ENCODE data around the gene RDH8.

The RDH8 gene

DNA sequence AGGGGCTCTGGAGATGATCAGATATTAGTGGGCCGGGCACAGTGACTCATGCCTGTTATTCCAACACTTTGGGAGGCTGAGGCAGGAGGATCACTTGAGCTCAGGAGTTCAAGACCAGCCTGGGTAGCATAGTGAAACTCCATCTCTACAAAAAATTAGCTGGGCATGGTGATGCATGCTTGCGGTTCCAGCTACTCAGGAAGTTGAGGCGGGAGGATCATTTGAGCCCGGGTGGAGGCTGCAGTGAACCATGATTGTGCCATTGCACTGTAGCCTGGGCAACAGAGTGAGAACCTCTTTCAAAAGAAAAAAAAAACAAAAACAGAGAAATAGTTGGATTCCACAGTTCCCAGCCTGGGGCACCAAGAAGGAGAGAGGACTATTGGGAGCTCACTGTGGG lies 54.9 kb downstream of the RDH8 start:
- TF ChIP-seq FOXP2 (optimal IDR thresholded peaks at IDR 0.05; ENCODE audit: borderline replicate concordance, extremely low read depth, extremely low read length, insufficient read depth) (no peak), POLR2AphosphoS5 (IDR thresholded peaks at IDR 0.05; ENCODE audit: low read depth, low read length) (no peak), TAF1 (IDR thresholded peaks at IDR 0.05; ENCODE audit: borderline replicate concordance, insufficient read depth, low read length) (no peak), SIN3A (IDR thresholded peaks at IDR 0.05; ENCODE audit: borderline replicate concordance, insufficient read depth, low read length) (no peak), REST (IDR thresholded peaks at IDR 0.05; ENCODE audit: insufficient read depth in 1 of 2, low read depth in 2 of 2, low read length in 2 of 2) (no peak)

- TF ChIP-seq REST (IDR thresholded peaks at IDR 0.05; ENCODE audit: insufficient read depth in 1 of 2, low read depth in 2 of 2, low read length in 2 of 2) = no peak
Observed at GRCh38 chr19:10069046-10069445, 55.8 kb downstream of the RDH8 start.

- TF ChIP-seq REST (IDR thresholded peaks at IDR 0.05; ENCODE audit: insufficient read depth in 1 of 2, low read depth in 2 of 2, low read length in 2 of 2) (no peak), SIN3A (IDR thresholded peaks at IDR 0.05; ENCODE audit: borderline replicate concordance, insufficient read depth, low read length) (no peak), FOXP2 (optimal IDR thresholded peaks at IDR 0.05; ENCODE audit: borderline replicate concordance, extremely low read depth, extremely low read length, insufficient read depth) (no peak), TAF1 (IDR thresholded peaks at IDR 0.05; ENCODE audit: borderline replicate concordance, insufficient read depth, low read length) (no peak), POLR2AphosphoS5 (IDR thresholded peaks at IDR 0.05; ENCODE audit: low read depth, low read length) (no peak)
Observed at GRCh38 chr19:10070730-10071446, 57.6 kb downstream of the RDH8 start.

Measured in PFSK-1 (cell line).